Stimulated activated naive B cell treated with anti-CD40 and anti-IgM and Interleukin-4, amounts not matched to agents 10 μg/mL and 1 μg/mL and 100 μg/mL, for 72 hours (primary cell): Measurements from ENCODE around the gene CACNG5.
A peak's percentile ranks its signal among the peaks of the same experiment; 100 is the strongest.

Experiments
- ATAC-seq, 2 donors: fragments of 150-1000 bp; cut with Tn5 transposase; replicated peaks; 2 replicates each; pipeline ENCODE4 v1.10.0; 2021; ENCODE audit warnings: moderate library complexity in 1 of 2
- DNase-seq: peaks from one replicate; pipeline ENCODE4 v3.0.0; 2021
- H3K27ac Mint-ChIP-seq: one replicate; pipeline ENCODE4 v1.8.0; 2022; ENCODE audit warnings: mild to moderate bottlenecking, mixed read lengths
- H3K27me3 Mint-ChIP-seq, 2 donors: one replicate each; pipeline ENCODE4 v1.8.0; 2022; ENCODE audit warnings: mixed read lengths in 2 of 2
- H3K36me3 Mint-ChIP-seq, 2 donors: one replicate each; pipeline ENCODE4 v1.8.0; 2022; ENCODE audit warnings: mixed read lengths in 2 of 2, mild to moderate bottlenecking in 1 of 2
- H3K4me1 Mint-ChIP-seq, 2 donors: one replicate each; pipeline ENCODE4 v1.8.0; 2022; ENCODE audit warnings: mixed read lengths in 2 of 2, mild to moderate bottlenecking in 1 of 2
- H3K4me3 Mint-ChIP-seq, 2 donors: one replicate each; pipeline ENCODE4 v1.8.0; 2022; ENCODE audit warnings: mild to moderate bottlenecking in 2 of 2, mixed read lengths in 2 of 2, moderate library complexity in 1 of 2
- H3K9me3 Mint-ChIP-seq, 2 donors: one replicate each; pipeline ENCODE4 v1.8.0; 2022; ENCODE audit warnings: mixed read lengths in 2 of 2, mild to moderate bottlenecking in 1 of 2

The CACNG5 gene

DNA sequence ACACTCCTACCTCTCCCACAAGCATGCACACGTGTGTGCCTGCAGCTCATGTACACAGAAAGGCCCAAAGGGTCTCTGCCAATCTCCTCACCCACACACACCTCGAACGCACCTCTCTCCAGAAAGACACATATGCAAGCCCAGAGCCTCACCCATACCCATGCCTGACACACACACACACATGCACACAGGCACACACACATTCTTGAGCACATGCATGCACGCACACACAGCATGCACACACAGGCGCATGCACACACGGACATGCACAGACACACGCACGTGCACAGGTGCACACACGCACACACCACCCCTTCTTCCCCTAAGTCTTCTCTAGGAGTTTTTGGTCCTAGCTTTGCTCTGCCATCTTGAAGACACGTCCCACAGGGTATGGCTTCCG lies 80.9 kb downstream of the CACNG5 start:
- DNase-seq (no peak), ATAC-seq (no peak)
- no peak overlapping the region for H3K4me3 Mint-ChIP-seq
- H3K36me3 Mint-ChIP-seq = no peaks in the 10 kb centered on the region
- peaks cover 31 to 38% of the 10 kb centered on the region in 2 donors for H3K27me3 Mint-ChIP-seq
- H3K9me3 Mint-ChIP-seq = peaks cover 8 to 10% of the 10 kb centered on the region in 2 donors
- no peak overlapping the region for H3K27ac Mint-ChIP-seq
- H3K4me1 Mint-ChIP-seq = no peaks in the 10 kb centered on the region

DNA sequence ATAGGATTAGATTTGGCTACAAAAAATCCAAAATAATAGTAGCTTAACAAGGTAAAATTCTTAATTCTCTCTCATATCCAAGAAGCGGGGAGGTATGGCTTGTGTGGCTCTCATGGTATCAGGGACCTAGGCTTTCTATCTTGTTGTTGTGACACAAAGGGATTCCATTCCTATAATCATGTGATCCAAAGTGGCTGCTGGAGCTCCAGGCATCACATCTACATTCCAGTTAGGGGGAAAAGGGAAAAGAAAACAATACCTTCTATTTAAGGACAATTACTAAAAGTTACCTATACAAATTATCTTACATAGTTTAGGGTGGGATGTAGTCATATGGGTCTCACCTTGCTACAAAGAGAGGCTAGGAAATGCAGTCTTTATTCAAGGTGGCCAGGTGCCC lies 82.0 kb downstream of the CACNG5 start:
- Mint-ChIP-seq H3K36me3 (no peaks in the 10 kb centered on the region), H3K9me3 (peaks cover 13 to 15% of the 10 kb centered on the region in 2 donors), H3K4me1 (no peaks in the 10 kb centered on the region), H3K27ac (no peak overlapping the region), H3K4me3 (no peak overlapping the region), H3K27me3 (peaks cover 26 to 38% of the 10 kb centered on the region in 2 donors)
- ATAC-seq (no peak), DNase-seq (no peak)

DNA sequence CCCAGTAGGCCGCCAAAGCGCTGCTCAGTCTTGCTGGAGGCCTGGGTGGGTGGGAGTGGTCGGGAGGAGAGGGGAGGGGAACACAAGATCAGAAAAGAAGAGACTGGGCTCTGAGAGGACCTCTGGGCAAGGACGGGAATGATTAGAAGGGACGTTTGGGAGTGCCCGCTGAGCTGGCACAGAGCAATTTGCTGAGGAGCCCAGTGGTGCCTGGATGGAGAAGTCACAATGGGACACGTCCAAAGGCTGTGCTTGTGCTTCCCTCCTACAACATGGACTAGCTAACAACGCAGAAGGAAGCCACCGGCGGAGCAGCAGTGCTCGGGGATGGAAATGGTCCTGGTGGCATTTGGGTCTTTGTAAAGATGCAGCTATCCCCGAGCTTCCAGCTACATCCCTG lies 84.0 kb downstream of the CACNG5 start:
- no peak overlapping the region for H3K4me3 Mint-ChIP-seq
- no peaks in the 10 kb centered on the region for H3K36me3 Mint-ChIP-seq
- H3K27me3 Mint-ChIP-seq = peaks cover 14 to 23% of the 10 kb centered on the region in 2 donors
- peaks cover 15 to 17% of the 10 kb centered on the region in 2 donors for H3K9me3 Mint-ChIP-seq
- DNase-seq (no peak), ATAC-seq (no peak)
- H3K4me1 Mint-ChIP-seq = no peaks in the 10 kb centered on the region
- no peak overlapping the region for H3K27ac Mint-ChIP-seq

GRCh38 chr17:66920435-66920834 lies 85.5 kb downstream of the CACNG5 start:
- no peak for ATAC-seq
- no peak for DNase-seq
- Mint-ChIP-seq H3K4me1 (no peaks in the 10 kb centered on the region), H3K27ac (no peak overlapping the region), H3K4me3 (no peak overlapping the region), H3K9me3 (peaks cover 15 to 17% of the 10 kb centered on the region in 2 donors), H3K27me3 (peaks cover 5 to 13% of the 10 kb centered on the region in 2 donors), H3K36me3 (no peaks in the 10 kb centered on the region)

DNA sequence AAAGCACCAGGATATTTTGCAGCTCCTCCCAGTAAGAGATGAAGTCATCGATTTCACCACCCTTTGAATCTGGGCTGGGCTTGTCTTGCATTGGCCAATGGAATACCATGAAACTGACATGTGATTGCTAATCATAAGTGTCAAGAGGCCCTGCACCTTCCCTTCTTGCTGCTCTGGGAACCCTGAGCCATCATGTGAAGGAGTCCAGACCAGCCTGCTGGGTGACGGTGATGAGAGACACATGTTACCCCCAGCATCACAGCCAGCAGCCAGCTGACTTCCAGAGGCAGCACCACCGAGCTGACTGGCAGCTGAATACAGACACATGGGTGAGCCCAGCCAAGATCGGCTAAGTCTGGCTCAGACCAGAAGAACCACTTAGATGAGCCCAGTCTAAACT lies 86.0 kb downstream of the CACNG5 start:
- Mint-ChIP-seq H3K4me1 (no peaks in the 10 kb centered on the region), H3K27me3 (peaks cover 0 to 12% of the 10 kb centered on the region in 2 donors), H3K36me3 (no peaks in the 10 kb centered on the region), H3K4me3 (no peak overlapping the region), H3K9me3 (peaks cover 15 to 17% of the 10 kb centered on the region in 2 donors), H3K27ac (no peak overlapping the region)
- ATAC-seq (no peak), DNase-seq (no peak)

DNA sequence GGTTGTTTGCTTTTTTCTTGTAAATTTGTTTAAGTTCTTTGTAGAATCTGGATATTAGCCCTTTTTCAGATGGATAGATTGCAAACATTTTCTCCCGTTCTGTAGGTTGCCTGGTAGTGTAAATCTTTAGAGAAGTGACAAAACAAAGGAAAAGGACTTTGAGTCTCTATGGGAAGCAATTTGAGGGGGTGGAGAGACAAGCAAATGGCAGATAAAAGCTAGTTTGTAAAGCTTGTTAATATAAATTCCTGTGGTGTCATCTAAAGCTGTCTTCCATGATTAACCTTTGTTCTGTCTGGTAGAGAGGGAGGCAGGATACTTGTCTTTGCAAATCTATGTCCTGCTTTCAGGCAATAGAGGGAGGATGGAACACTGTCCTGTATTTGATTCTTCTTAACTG lies 89.0 kb downstream of the CACNG5 start:
- H3K4me3 Mint-ChIP-seq = no peak overlapping the region
- DNase-seq (no peak), ATAC-seq (no peak)
- H3K27me3 Mint-ChIP-seq = peaks cover 3 to 22% of the 10 kb centered on the region in 2 donors
- no peak overlapping the region for H3K27ac Mint-ChIP-seq
- no peaks in the 10 kb centered on the region for H3K4me1 Mint-ChIP-seq
- H3K9me3 Mint-ChIP-seq = peaks cover 8 to 10% of the 10 kb centered on the region in 2 donors
- H3K36me3 Mint-ChIP-seq = no peaks in the 10 kb centered on the region

DNA sequence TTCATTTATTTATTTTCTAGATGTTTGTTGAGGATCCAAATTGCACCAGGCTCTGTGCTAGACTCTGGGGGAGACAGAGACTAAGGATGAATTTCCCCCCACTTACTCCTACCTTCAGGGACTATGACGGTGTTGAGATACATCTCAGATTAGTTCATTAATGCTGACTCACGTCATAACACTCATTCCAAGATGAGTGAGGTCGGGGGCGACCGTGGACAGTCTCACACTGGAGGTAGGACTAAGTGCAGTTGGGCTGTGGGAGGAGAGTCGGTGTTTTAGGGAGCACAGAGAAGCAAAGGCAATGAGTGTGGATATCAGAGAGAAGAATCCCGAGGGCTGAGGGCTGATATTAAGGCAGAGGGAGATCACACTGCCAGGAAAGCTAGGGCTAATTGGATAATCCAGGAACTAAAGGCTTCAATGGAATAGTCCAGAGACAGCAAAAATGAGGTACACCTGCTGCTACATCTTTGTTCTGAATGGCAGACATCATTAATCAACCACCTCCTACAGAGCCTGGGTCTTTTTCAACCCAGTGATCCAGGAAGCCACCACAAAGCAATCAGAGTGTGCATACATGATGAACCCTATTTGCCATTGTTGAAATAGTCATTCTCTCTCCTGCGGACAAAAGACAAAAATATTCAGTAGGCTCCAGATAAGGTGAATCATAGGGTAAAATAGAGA lies 91.0 kb downstream of the CACNG5 start:
- ATAC-seq = no peak
- Mint-ChIP-seq H3K4me3 (no peak overlapping the region), H3K27ac (no peak overlapping the region), H3K36me3 (no peaks in the 10 kb centered on the region), H3K4me1 (no peaks in the 10 kb centered on the region), H3K9me3 (peaks cover 7% of the 10 kb centered on the region in 2 donors), H3K27me3 (peaks cover 4 to 28% of the 10 kb centered on the region in 2 donors)
- no peak for DNase-seq

GRCh38 chr17:66928949-66929348 lies 94.0 kb downstream of the CACNG5 start:
- no peaks in the 10 kb centered on the region for H3K36me3 Mint-ChIP-seq
- no peak overlapping the region for H3K4me3 Mint-ChIP-seq
- no peaks in the 10 kb centered on the region for H3K4me1 Mint-ChIP-seq
- peaks cover 0 to 3% of the 10 kb centered on the region in 2 donors for H3K9me3 Mint-ChIP-seq
- no peak overlapping the region for H3K27ac Mint-ChIP-seq
- peaks cover 7 to 28% of the 10 kb centered on the region in 2 donors for H3K27me3 Mint-ChIP-seq
- DNase-seq = no peak
- no peak for ATAC-seq

DNA sequence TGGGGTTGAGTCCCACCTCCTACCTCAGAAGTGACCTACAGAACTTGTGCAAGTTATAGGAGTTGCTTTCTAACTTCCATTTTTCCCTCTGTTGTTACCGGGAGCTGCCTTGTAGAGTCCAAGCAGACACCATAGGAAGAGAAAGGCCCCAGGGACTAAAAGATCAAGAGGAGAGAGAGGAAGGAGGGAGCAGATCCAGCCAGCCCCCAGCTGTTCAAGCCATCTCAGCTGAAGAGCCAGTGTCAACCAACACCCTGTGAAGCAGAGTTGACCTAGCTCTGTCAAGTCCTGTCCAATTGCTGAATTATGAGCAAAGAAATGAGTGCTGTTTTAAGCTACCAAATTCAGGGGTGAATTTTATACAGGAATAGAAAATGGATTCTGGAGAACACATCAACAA lies 94.7 kb downstream of the CACNG5 start:
- DNase-seq (no peak), ATAC-seq (no peak)
- Mint-ChIP-seq H3K9me3 (peaks cover under 1 to 4% of the 10 kb centered on the region in 2 donors), H3K4me3 (no peak overlapping the region), H3K36me3 (no peaks in the 10 kb centered on the region), H3K27ac (no peak overlapping the region), H3K27me3 (peaks cover 7 to 28% of the 10 kb centered on the region in 2 donors), H3K4me1 (no peaks in the 10 kb centered on the region)

DNA sequence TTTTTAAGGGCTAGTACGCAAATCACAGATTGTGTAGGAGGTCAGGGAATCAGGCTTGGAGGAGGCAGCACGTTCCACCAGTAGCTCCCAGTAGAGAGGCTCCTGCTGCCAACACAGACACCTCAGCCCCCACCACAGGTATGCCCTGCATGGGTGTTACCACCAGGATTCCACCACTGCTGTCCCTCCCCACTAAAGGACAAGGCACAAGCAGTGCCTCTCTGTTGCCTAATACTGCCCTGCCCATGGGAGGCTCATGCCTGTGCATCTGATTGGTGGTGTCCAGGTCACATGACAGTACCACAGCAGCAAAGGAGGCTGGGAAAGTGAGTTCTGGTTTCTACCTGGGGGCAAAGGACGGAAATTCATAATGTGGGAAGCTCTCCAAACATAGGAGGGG lies 96.0 kb downstream of the CACNG5 start:
- DNase-seq (no peak), ATAC-seq (peak in 1 of 2 donors; percentile 39)
- H3K4me3 Mint-ChIP-seq = no peak overlapping the region
- no peak overlapping the region for H3K27ac Mint-ChIP-seq
- no peaks in the 10 kb centered on the region for H3K4me1 Mint-ChIP-seq
- H3K9me3 Mint-ChIP-seq = peaks cover 2 to 9% of the 10 kb centered on the region in 2 donors
- H3K27me3 Mint-ChIP-seq = peaks cover 7 to 25% of the 10 kb centered on the region in 2 donors
- no peaks in the 10 kb centered on the region for H3K36me3 Mint-ChIP-seq

DNA sequence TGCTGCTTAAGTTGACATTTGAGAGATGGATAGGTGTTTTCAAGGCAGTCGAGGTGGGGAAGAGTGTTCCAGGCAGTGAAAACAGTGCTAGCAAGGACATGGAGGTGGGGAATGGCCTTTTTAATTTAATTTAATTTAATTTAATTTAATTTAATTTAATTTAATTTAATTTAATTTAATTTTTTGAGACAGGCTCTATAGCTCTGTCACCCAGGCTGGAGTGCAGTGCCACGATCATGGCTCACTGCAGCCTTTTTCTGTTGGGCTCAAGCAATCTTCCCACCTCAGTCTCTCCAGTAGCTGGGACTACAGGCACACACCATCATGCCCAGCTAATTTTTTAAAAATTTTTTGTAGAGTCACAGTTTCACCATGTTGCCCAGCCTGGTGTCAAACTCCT lies 97.4 kb downstream of the CACNG5 start:
- no peak overlapping the region for H3K4me3 Mint-ChIP-seq
- no peaks in the 10 kb centered on the region for H3K36me3 Mint-ChIP-seq
- no peak overlapping the region for H3K27ac Mint-ChIP-seq
- no peak for ATAC-seq
- no peaks in the 10 kb centered on the region for H3K4me1 Mint-ChIP-seq
- H3K9me3 Mint-ChIP-seq = peaks cover 6 to 13% of the 10 kb centered on the region in 2 donors
- peaks cover 7 to 11% of the 10 kb centered on the region in 2 donors for H3K27me3 Mint-ChIP-seq
- no peak for DNase-seq

DNA sequence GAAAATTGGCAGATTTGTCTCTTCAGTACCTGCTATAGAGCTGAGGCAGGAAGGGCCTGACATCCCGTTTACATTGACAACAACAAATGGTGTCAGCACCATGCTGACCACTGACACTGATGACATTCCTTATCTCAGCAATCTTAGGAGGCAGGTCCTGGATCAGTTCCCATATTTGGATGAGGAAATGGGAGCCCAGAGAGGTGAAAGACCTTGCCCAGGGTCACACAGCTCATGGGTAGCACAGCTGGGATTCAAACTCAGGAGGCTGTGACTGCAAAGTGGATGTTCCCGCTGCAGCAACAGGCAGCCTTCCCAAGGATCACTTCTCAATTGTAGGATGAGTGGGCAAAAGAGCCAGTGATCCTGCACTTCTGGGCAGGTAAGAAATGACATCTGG lies 99.1 kb downstream of the CACNG5 start:
- H3K36me3 Mint-ChIP-seq = peaks cover 2 to 4% of the 10 kb centered on the region in 2 donors
- H3K9me3 Mint-ChIP-seq = peaks cover 17 to 24% of the 10 kb centered on the region in 2 donors
- DNase-seq (no peak), ATAC-seq (no peak)
- peaks cover 14% of the 10 kb centered on the region in 2 donors for H3K27me3 Mint-ChIP-seq
- no peak overlapping the region for H3K4me3 Mint-ChIP-seq
- H3K4me1 Mint-ChIP-seq = no peaks in the 10 kb centered on the region
- H3K27ac Mint-ChIP-seq = no peak overlapping the region
